Testis (tissue), 3 donors: ENCODE measurements around the gene HOTAIR. TPM values are rescaled to one million over a fixed set of nuclear protein-coding genes. Genes with fewer than 3 reads are reported as not detected.

ENCODE experiments used
- DNase-seq: peaks from one replicate; pipeline ENCODE4 v3.0.0-alpha.2; 2019
- H3K27ac ChIP-seq, 2 donors: fragments of 200-600 bp; sonication (generic); one replicate each; pipeline ENCODE4 v1.5.1; 2019
- H3K27me3 ChIP-seq: fragments of 200-600 bp; sonication (generic); one replicate; pipeline ENCODE4 v1.5.1; 2019
- H3K36me3 ChIP-seq: fragments of 200-600 bp; sonication (generic); one replicate; pipeline ENCODE4 v1.5.1; 2017; ENCODE audit warnings: low read depth; ENCODE audit errors: missing control alignments
- H3K4me1 ChIP-seq: fragments of 200-600 bp; sonication (generic); one replicate; pipeline ENCODE4 v1.5.1; 2019
- H3K4me3 ChIP-seq, 2 donors: fragments of 200-600 bp; sonication (generic); one replicate each; pipeline ENCODE4 v1.5.1; 2017 to 2019
- H3K9me3 ChIP-seq: fragments of 200-600 bp; sonication (generic); one replicate; pipeline ENCODE4 v1.5.1; 2017
- CTCF ChIP-seq, 3 experiments: fragments of 450-650 bp in 2 of 3; fragments of 200-600 bp in 1 of 3; sonication (generic) in 1 of 3; IDR thresholded peaks; one replicate each; pipeline ENCODE4 v1.5.1; 2016 to 2019; ENCODE audit warnings: antibody characterized with exemption in 3 of 3, mild to moderate bottlenecking in 2 of 3, moderate library complexity in 1 of 3
- POLR2A ChIP-seq: fragments of 450-650 bp; IDR thresholded peaks from one replicate; pipeline ENCODE4 v1.6.1; 2017; ENCODE audit warnings: antibody characterized with exemption, mild to moderate bottlenecking, moderate library complexity
- WGBS, 2 donors: methylation state at CpG; one replicate each; pipeline ENCODE4 v1.1.5; 2018; 5-methylcytosine and 5-hydroxymethylcytosine counted together
- intact Hi-C: fragments of 100-400 bp; cut with DNase I; formaldehyde crosslinking; loops from one replicate; pipeline ENCODE4 v1.15.1; 2023; ENCODE audit warnings: low total_unique reads
- polyA plus RNA-seq: library from polyadenylated mRNA; stranded (reverse); fragments of 350-450 nt; fragmentation: Illumina TruSeq; extraction: RNeasy Lipid Tissue Mini Kit (QIAGEN cat#74804); gene quantifications from one replicate; pipeline ENCODE4 v1.2.3, GENCODE V29; 2014; ENCODE audit warnings: low read depth, low replicate concordance; ENCODE audit not compliant: insufficient read depth
- total RNA-seq, 2 donors: library from RNA; depleted of rRNA; stranded (reverse); fragments of >200 nt; gene quantifications; one replicate each; pipeline ENCODE4 v1.2.3, GENCODE V29; 2016

Gene HOTAIR
- total and polyA plus RNA-seq, 3 donors from 2014 or later: 3.1 to 8.6 (median 3.4) TPM

DNA sequence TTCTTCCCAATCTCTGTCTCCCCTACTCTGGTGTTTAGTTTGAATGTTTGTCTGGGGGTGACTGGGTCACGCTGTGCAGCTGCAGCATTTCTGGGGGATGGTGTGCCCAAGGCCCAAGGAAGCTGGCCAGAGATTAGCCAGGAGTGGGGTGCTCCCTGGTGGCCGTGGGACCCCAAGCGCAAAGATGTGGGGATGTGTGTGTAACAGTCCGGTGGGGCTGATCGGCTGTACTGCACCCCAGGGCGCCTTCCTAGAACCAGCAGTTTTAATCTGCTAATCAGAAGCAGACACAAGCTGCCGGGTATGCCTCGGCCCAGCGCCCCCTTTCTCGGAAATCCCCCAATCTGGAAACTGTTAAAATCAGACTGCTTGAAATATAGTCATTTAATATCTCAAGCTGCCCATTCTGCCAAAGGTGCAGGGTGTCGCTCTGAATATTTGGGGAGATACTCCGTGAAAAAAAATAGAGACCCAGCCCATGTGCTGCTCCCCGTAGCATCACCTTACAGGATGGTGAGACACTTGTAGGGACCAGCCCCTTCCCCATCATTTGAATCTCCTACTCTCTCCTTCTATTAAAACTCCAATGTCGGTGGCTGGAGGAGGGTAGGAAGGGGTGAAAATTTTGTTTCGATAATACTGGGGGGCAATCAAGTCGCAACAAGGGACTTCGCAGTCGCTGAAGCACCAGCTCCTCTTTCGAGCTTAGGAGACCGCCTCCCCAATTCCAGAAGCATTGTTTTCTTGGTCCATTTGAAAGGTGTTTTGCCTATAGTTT lies 29.5 kb upstream of the HOTAIR start:
- H3K9me3 ChIP-seq: no peaks in the 10 kb centered on the region
- 46 to 65% methylated on average over 18 to 20 of the region's 20 CpGs for WGBS, 2 donors
- DNase-seq: no peak
- intact Hi-C loops: loop anchor here (5.0 kb wide), 1 partner anchor 203 kb away; no protein-coding TSS in a partner anchor
- no peaks in the 10 kb centered on the region for H3K27me3 ChIP-seq
- no peaks in the 10 kb centered on the region for H3K36me3 ChIP-seq
- peaks cover 26% of the 10 kb centered on the region for H3K4me1 ChIP-seq
- no peak overlapping the region for H3K4me3 ChIP-seq
- H3K27ac ChIP-seq: no peak overlapping the region
- TF ChIP-seq POLR2A (no peak), CTCF (IDR thresholded peaks at IDR 0.05) (no peak)

GRCh38 chr12:54003625-54004024 lies 28.9 kb upstream of the HOTAIR start:
- Histone ChIP-seq H3K27me3 (no peaks in the 10 kb centered on the region), H3K9me3 (no peaks in the 10 kb centered on the region), H3K4me1 (peaks cover 25% of the 10 kb centered on the region), H3K36me3 (no peaks in the 10 kb centered on the region), H3K27ac (no peak overlapping the region), H3K4me3 (no peak overlapping the region)
- DNase-seq: no peak
- WGBS, 2 donors: 60 to 77% methylated on average over 3 of the region's 3 CpGs
- intact Hi-C loops: loop anchor here (5.0 kb wide), 1 partner anchor 204 kb away; no protein-coding TSS in a partner anchor
- TF ChIP-seq CTCF (IDR thresholded peaks at IDR 0.05) (no peak), POLR2A (no peak)

DNA sequence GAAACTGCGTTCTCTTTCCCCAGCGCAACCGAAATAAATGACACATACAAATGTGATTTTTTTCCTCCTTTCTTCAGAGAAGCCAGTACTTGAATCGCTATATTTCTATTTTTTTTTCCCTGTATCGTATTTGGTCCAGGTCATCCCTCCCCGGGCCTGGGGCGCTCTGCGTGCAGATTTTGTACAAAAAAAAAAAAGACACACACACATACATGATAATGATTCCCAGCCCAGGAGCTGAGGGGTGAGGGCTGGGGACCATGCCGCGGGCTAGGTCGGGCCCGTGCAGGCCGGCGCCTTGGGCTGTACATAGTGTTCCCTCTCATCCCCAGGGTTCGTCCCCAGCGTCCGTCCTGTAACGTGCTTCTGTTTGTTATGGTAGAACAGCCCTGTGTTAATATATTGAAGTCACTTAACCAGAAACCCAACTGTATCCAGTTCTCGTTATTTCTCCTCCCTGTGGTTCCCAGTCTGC lies 28.2 kb upstream of the HOTAIR start:
- 77 to 83% methylated on average over 19 of the region's 19 CpGs for WGBS, 2 donors

DNA sequence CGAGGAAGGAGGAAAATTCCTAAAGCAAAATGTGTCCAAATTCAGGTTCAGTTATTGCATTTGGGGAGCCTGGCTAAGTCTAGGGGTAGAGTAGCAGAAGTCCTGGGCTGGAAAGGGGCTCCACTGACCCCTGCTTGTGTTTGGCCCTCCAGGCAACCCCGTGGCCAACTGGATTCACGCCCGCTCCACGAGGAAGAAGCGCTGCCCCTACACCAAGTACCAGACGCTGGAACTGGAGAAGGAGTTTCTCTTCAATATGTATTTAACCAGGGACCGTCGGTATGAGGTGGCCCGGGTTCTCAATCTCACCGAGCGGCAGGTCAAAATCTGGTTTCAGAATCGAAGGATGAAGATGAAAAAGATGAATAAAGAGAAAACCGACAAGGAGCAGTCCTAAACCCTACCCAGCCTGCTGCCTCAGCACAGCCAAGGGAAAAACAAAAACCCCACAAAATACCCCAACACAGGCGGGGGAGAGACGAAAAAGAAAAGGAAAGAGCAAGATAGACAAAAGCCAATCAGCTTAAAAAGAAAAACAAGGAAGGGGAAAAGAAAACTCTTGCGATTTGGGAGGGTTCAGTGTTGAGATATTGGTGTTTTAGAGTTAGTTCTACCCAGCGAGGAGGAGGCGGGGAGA lies 27.6 kb upstream of the HOTAIR start:
- no peaks in the 10 kb centered on the region for H3K9me3 ChIP-seq
- no peak overlapping the region for H3K27ac ChIP-seq
- H3K36me3 ChIP-seq: no peaks in the 10 kb centered on the region
- H3K4me3 ChIP-seq: no peak overlapping the region
- intact Hi-C loops: loop anchor here (5.0 kb wide), 1 partner anchor 205 kb away; no protein-coding TSS in a partner anchor
- peaks cover 32% of the 10 kb centered on the region for H3K4me1 ChIP-seq
- TF ChIP-seq POLR2A (no peak), CTCF (IDR thresholded peaks at IDR 0.05) (no peak)
- H3K27me3 ChIP-seq: no peaks in the 10 kb centered on the region
- WGBS, 2 donors: 77 to 78% methylated on average over 19 of the region's 19 CpGs
- DNase-seq: no peak

More for the DNA sequence above, 28.2 kb upstream of the HOTAIR start:
- intact Hi-C loops: loop anchor here (5.0 kb wide), 1 partner anchor 204 kb away; no protein-coding TSS in a partner anchor
- H3K36me3 ChIP-seq: no peaks in the 10 kb centered on the region
- no peaks in the 10 kb centered on the region for H3K9me3 ChIP-seq
- no peak overlapping the region for H3K4me3 ChIP-seq
- no peak for DNase-seq
- H3K4me1 ChIP-seq: peaks cover 26% of the 10 kb centered on the region
- no peak overlapping the region for H3K27ac ChIP-seq
- no peaks in the 10 kb centered on the region for H3K27me3 ChIP-seq
- no peak for TF ChIP-seq POLR2A
- TF ChIP-seq CTCF (IDR thresholded peaks at IDR 0.05): no peak
